ENCODE measurements around the gene SPAG16.

GRCh38 chr2:214139630-214140284 is 855.5 kb downstream of the SPAG16 start:
- no peak for TF ChIP-seq POLR2A (IDR thresholded peaks at IDR 0.05)
- TF ChIP-seq, protein P1, sequence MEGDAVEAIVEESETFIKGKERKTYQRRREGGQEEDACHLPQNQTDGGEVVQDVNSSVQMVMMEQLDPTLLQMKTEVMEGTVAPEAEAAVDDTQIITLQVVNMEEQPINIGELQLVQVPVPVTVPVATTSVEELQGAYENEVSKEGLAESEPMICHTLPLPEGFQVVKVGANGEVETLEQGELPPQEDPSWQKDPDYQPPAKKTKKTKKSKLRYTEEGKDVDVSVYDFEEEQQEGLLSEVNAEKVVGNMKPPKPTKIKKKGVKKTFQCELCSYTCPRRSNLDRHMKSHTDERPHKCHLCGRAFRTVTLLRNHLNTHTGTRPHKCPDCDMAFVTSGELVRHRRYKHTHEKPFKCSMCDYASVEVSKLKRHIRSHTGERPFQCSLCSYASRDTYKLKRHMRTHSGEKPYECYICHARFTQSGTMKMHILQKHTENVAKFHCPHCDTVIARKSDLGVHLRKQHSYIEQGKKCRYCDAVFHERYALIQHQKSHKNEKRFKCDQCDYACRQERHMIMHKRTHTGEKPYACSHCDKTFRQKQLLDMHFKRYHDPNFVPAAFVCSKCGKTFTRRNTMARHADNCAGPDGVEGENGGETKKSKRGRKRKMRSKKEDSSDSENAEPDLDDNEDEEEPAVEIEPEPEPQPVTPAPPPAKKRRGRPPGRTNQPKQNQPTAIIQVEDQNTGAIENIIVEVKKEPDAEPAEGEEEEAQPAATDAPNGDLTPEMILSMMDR (IDR thresholded peaks at IDR 0.05): no peak

Measured in body of pancreas (tissue), 4 donors.